ENCODE results near the gene CCIN. TPM values are rescaled to one million over a fixed set of nuclear protein-coding genes. Genes with fewer than 3 reads are reported as not detected.

CCIN gene
- total RNA-seq: 0.78 TPM in 1 of 2 replicates, not detected in the other

DNA sequence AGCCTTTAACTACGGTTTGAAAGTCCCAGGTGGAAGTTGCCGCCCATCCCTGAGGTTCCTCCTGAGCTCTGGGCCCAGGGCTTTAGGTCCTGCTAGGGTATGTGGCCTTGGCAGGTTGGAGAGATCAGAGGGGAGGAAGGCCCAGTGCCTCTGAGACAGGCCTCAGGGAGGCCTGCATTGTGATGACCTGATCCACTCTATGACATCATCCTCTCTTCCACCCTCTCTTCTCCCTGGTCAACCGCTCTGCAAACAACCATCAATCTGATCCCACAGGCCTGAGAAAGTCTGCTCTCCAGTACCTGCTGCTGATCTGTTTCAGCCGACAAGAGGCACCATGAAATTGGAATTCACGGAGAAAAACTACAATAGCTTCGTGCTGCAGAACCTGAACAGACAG, at the start of gene CCIN:
Gene CCIN (plus strand): TSS at position 223 of the 400 bp plus-strand sequence. CDS start 115 bp downstream, at position 338.

DNA sequence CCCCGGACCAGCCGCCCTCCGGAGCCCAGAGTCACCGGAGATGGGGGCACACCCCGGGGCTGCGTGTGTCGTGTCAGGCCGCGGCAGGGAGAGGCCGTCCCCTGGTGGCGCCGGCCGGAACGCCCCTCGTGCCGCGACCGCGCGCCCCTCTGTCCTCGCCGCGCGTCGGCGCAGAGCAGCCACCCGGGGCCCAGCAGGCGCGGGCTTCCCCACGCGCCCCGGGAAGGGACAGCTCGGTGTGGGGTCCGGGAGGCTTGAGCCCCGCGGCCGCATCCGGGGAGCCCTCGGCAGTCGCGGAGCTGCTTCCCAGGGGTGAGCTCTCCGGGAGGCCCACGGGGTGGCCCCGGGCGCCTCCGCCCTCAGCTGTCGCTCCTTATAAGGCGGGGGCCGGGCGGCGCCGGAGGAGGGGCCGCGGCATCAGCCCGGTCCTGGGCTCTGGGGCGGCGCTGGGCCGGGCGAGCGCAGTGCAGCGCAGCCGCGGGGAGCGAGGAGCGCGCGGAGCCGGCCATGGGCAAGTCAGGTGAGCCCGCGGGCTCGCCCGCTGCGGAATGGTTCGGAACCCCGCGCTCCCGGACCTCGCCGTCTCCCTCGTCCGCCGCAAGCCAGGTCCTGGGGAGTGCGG, 32.8 kb upstream of the CCIN start, which contains the start of gene GLIPR2:
Gene GLIPR2 (plus strand): TSS at position 462 of the 622 bp plus-strand sequence. CDS start 46 bp downstream, at position 508.

DNA sequence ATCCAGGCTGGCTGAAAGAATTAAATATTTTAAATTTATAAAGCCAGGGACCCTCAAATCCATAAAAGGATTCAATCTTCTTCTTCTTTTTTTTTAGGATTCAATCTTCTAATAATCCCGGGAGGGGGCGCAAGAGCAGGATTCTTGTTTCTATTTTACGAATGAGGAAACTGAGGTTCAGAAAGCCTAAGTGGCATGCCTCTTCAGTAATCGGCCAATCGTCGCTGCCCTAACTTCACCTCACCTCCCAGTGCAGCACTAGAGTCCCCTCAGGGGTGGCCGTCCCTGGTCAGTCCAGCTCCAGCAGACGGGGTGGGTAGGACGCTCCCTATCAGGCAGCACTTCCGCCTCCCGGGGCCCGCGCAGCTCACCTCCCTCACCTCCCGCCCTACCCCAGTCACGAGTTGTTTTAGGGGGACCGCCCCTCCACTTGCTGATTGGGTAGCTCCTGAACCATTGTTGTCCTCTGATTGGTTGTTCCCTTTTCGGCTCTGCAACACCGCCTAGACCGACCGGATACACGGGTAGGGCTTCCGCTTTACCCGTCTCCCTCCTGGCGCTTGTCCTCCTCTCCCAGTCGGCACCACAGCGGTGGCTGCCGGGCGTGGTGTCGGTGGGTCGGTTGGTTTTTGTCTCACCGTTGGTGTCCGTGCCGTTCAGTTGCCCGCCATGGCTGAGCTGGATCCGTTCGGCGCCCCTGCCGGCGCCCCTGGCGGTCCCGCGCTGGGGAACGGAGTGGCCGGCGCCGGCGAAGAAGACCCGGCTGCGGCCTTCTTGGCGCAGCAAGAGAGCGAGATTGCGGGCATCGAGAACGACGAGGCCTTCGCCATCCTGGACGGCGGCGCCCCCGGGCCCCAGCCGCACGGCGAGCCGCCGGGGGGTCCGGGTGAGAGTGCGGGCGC, 21.5 kb downstream of the CCIN start, which contains the start of gene CLTA:
Gene CLTA (plus strand): TSS at position 534 of the 902 bp plus-strand sequence. CDS start 136 bp downstream, at position 670.

Other genes with a start within 250 kb of the CCIN start
- gene OR2S2, start 211.2 kb upstream of the CCIN start, total RNA-seq: 0.39 TPM in 1 of 2 replicates, not detected in the other
- 8.9 and 15.7 TPM in 2 replicates for gene RECK, start 132.5 kb upstream of the CCIN start, total RNA-seq
- 27.7 and 46.0 TPM in 2 replicates for gene GLIPR2, start 32.7 kb upstream of the CCIN start, total RNA-seq
- 255 and 279 TPM in 2 replicates for gene CLTA, start 21.5 kb downstream of the CCIN start, total RNA-seq
- 13.4 and 25.0 TPM in 2 replicates for gene GNE, start 89.1 kb downstream of the CCIN start, total RNA-seq
- 7.0 and 14.9 TPM in 2 replicates for gene RNF38, start 230.9 kb downstream of the CCIN start, total RNA-seq

Data from epithelial cell of alveolus of lung (primary cell).